Endothelial cell of umbilical vein (primary cell): ENCODE data around the gene MED12L. TPM values are rescaled to one million over a fixed set of nuclear protein-coding genes. Genes with fewer than 3 reads are reported as not detected.

Source experiments
- BruUV-seq: library from RNA; stranded (reverse); fragments of 400-500 nt; replicated peaks from 2 replicates; lab custom pipeline; 2021; lab: Mats Ljungman, UMichigan
- CTCF ChIA-PET: fragments of 300-600, 350-600 bp; sonication (Branson Sonifier 250); formaldehyde crosslinking; loops from one replicate; lab custom pipeline; 2021; ENCODE audit warnings: antibody characterized with exemption, inconsistent platforms; lab: Charles Lee
- POLR2A ChIA-PET: fragments of 300-600, 350-600 bp; sonication (Branson Sonifier 250); formaldehyde crosslinking; loops from one replicate; lab custom pipeline; 2021; ENCODE audit warnings: antibody characterized with exemption, inconsistent platforms; lab: Charles Lee
- DNase-seq: peaks from one replicate; pipeline ENCODE4 v3.0.0-alpha.2; 2011; ENCODE audit warnings: low read depth, low spot score
- FAIRE-seq: peaks from 2 replicates; lab custom pipeline; 2011; peaks lifted over from hg19 to GRCh38; lab: Jason Lieb, UNC
- H2AFZ ChIP-seq: 2 replicates; pipeline ENCODE4 v1.6.0; 2012; ENCODE audit warnings: low read depth, low read length, control low read depth, inconsistent platforms
- H3K27ac ChIP-seq: 2 replicates; pipeline ENCODE4 v1.5.1; 2011; ENCODE audit warnings: low read depth, mild to moderate bottlenecking, control low read depth, low read length, moderate library complexity; ENCODE audit not compliant: insufficient read depth
- H3K27me3 ChIP-seq, 2 experiments: 2 replicates each; pipeline versions ENCODE4 v1.6.0 to v1.6.1; 2011; ENCODE audit warnings: low read length in 2 of 2, mixed read lengths in 1 of 2; ENCODE audit not compliant: control insufficient read depth in 2 of 2, insufficient read depth in 2 of 2
- H3K36me3 ChIP-seq, 2 experiments: 2 replicates in 1 of 2; 3 replicates in 1 of 2; pipeline ENCODE4 v1.5.1; 2011; ENCODE audit warnings: low read length in 2 of 2, mild to moderate bottlenecking in 1 of 2, moderate library complexity in 1 of 2; ENCODE audit not compliant: control insufficient read depth in 2 of 2, insufficient read depth in 2 of 2; ENCODE audit errors: extremely low read depth in 1 of 2
- H3K4me1 ChIP-seq: 3 replicates; pipeline ENCODE4 v1.5.1; 2011; ENCODE audit warnings: mild to moderate bottlenecking, low read length; ENCODE audit not compliant: control insufficient read depth, insufficient read depth; ENCODE audit errors: extremely low read depth
- H3K4me2 ChIP-seq: 2 replicates; pipeline ENCODE4 v1.6.1; 2011; ENCODE audit warnings: low read length, control low read depth, mixed read lengths; ENCODE audit not compliant: insufficient read depth
- H3K4me3 ChIP-seq, 3 experiments: fragments of 200-600 bp in 1 of 3; sonication (generic), shearing (Covaris generic) in 1 of 3; replicated peaks in 1 of 3; 2 replicates each; pipeline ENCODE4 v1.5.1; 2011 to 2016; ENCODE audit warnings: control low read depth in 3 of 3, low read length in 3 of 3, mild to moderate bottlenecking in 2 of 3, inconsistent platforms in 1 of 3, low read depth in 1 of 3, moderate library complexity in 1 of 3; ENCODE audit not compliant: insufficient read depth in 1 of 3
- H3K79me2 ChIP-seq: 2 replicates; pipeline ENCODE4 v1.6.0; 2012; ENCODE audit warnings: low read length, inconsistent platforms; ENCODE audit not compliant: control insufficient read depth, insufficient read depth
- H3K9ac ChIP-seq: replicated peaks from 2 replicates; pipeline ENCODE3; 2011; ENCODE audit warnings: low read length, control low read depth; ENCODE audit not compliant: insufficient read depth; ENCODE audit errors: extremely low read depth
- H3K9me1 ChIP-seq: replicated peaks from 3 replicates; pipeline ENCODE4 v1.6.0; 2011; ENCODE audit warnings: mild to moderate bottlenecking, low read length; ENCODE audit not compliant: control insufficient read depth, insufficient read depth; ENCODE audit errors: extremely low read depth
- H3K9me3 ChIP-seq: replicated peaks from 2 replicates; pipeline ENCODE4 v1.5.1; 2012; ENCODE audit warnings: low read length, inconsistent platforms; ENCODE audit not compliant: control insufficient read depth, insufficient read depth
- H4K20me1 ChIP-seq: replicated peaks from 2 replicates; pipeline ENCODE3; 2011; ENCODE audit warnings: mild to moderate bottlenecking, low read length; ENCODE audit not compliant: control insufficient read depth, insufficient read depth; ENCODE audit errors: extremely low read depth
- EZH2 ChIP-seq: IDR thresholded peaks from 2 replicates; pipeline ENCODE4 v1.6.1; 2012; ENCODE audit warnings: borderline replicate concordance, low read depth, mild to moderate bottlenecking, moderate library complexity, low read length, inconsistent platforms; ENCODE audit not compliant: severe bottlenecking
- FOS ChIP-seq: IDR thresholded peaks from 2 replicates; pipeline ENCODE4 v1.6.1; 2011; ENCODE audit warnings: mild to moderate bottlenecking, low read length, moderate library complexity, borderline replicate concordance; ENCODE audit not compliant: insufficient read depth
- GATA2 ChIP-seq: IDR thresholded peaks from 2 replicates; pipeline ENCODE4 v1.7.0; 2011; ENCODE audit warnings: low read depth, mild to moderate bottlenecking, moderate library complexity, mixed read lengths, low read length; ENCODE audit not compliant: insufficient read length, insufficient read depth
- JUN ChIP-seq: IDR thresholded peaks from 2 replicates; pipeline ENCODE4 v1.6.1; 2011; ENCODE audit warnings: borderline replicate concordance, low read depth; ENCODE audit not compliant: insufficient read length, insufficient read depth
- MYC ChIP-seq: IDR thresholded peaks from one replicate; pipeline ENCODE4 v1.6.1; 2011; ENCODE audit warnings: mild to moderate bottlenecking, low read depth, low read length
- POLR2A ChIP-seq: IDR thresholded peaks from 2 replicates; pipeline ENCODE4 v1.6.1; 2012; ENCODE audit warnings: low read depth, mild to moderate bottlenecking, control low read depth, low read length
- POLR2AphosphoS5 ChIP-seq: IDR thresholded peaks from 2 replicates; pipeline ENCODE4 v1.6.1; 2012; ENCODE audit warnings: low read depth, mild to moderate bottlenecking, control low read depth, low read length, moderate library complexity; ENCODE audit not compliant: insufficient read depth
- dilution Hi-C: fragments of 300-500 bp; cut with MboI; formaldehyde crosslinking; loops from one replicate; pipeline ENCODE4 v1.15.0; 2019; ENCODE audit warnings: low sequenced_read_pairs; ENCODE audit not compliant: extremely low pct_ligation_motif_present
- intact Hi-C: fragments of 100-400 bp; cut with micrococcal nuclease; formaldehyde crosslinking; loops from one replicate; pipeline ENCODE4 v1.10.0; 2022
- polyA plus RNA-seq, 4 experiments: library from polyadenylated mRNA; depleted of rRNA in 3 of 4; stranded (reverse) in 3 of 4; unstranded in 1 of 4; fragments of >200 nt; gene quantifications; 2 replicates each; pipeline versions ENCODE4 v1.2.1 to v1.2.3, GENCODE V29; 2011 to 2012; ENCODE audit warnings: missing spikeins in 1 of 4
- total RNA-seq: library from RNA; stranded (reverse); gene quantifications from 2 replicates; pipeline ENCODE4 v1.2.3, GENCODE V29; 2021
- TF ChIP-seq, protein P1 (sequence below), 2 donors: IDR thresholded peaks; 1 replicate in 1 of 2; 2 replicates in 1 of 2; pipeline ENCODE4 v1.5.1; 2011; ENCODE audit warnings: low read length in 2 of 2, mild to moderate bottlenecking in 2 of 2, moderate library complexity in 2 of 2, control low read depth in 1 of 2, inconsistent platforms in 1 of 2, low read depth in 1 of 2; ENCODE audit not compliant: insufficient read depth in 1 of 2; ENCODE audit errors: extremely low read depth in 1 of 2
- TF ChIP-seq, protein P2 (sequence below): IDR thresholded peaks from 2 replicates; pipeline ENCODE4 v1.6.1; 2011; ENCODE audit not compliant: insufficient read depth, insufficient read length

MED12L gene
- total and polyA plus RNA-seq, 2 donors (not counting 3 experiments of a cell fraction or from before 2014, with no cell fraction given): 0.03 to 0.27 TPM

DNA sequence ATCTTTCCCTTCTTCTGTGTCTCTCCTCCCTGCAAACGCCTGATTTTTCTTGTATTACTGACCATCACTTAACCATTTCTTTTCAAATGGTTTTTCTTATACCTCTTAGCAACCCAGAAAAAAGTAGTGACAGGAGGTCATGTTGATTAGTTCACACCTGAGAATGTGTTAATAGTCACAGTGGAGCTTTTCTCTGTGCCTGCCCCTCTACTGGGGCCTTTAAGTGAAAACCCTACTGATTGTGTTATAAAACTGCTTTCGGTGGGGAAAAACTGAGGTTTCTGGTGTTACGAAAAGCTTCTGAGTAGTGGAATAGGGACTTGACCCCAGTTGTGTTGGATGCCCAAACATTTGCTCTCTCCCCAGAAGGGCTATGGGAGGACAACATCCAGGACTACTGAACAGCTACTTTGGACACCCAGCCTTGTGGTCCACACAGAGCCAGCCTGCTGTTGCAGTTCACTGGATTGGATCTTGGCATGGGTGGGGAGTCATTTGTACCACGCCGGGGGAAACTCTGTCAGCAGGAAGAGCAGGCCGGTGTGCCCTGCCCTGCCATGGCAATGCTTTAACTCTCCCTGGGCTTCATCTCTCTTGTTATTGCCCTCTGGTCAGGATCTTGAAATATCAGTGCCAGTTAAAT is 220.8 kb downstream of the MED12L start:
- intact Hi-C loops: no loop called here
- ChIA-PET CTCF (interaction anchor here (0.7 to 2.0 kb wide), 5 partner anchors 9 to 78 kb away, joined by 3 to 6 read pairs (median 3); no protein-coding TSS in a partner anchor), POLR2A (no interaction called here)
- DNase-seq: no peak
- no peaks in the 10 kb centered on the region for H4K20me1 ChIP-seq
- no peak for FAIRE-seq
- TF ChIP-seq, protein P1, sequence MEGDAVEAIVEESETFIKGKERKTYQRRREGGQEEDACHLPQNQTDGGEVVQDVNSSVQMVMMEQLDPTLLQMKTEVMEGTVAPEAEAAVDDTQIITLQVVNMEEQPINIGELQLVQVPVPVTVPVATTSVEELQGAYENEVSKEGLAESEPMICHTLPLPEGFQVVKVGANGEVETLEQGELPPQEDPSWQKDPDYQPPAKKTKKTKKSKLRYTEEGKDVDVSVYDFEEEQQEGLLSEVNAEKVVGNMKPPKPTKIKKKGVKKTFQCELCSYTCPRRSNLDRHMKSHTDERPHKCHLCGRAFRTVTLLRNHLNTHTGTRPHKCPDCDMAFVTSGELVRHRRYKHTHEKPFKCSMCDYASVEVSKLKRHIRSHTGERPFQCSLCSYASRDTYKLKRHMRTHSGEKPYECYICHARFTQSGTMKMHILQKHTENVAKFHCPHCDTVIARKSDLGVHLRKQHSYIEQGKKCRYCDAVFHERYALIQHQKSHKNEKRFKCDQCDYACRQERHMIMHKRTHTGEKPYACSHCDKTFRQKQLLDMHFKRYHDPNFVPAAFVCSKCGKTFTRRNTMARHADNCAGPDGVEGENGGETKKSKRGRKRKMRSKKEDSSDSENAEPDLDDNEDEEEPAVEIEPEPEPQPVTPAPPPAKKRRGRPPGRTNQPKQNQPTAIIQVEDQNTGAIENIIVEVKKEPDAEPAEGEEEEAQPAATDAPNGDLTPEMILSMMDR (IDR thresholded peaks at IDR 0.05; ENCODE audit: extremely low read depth in 1 of 2, insufficient read depth in 1 of 2, low read depth in 1 of 2, low read length in 2 of 2): no peak
- TF ChIP-seq GATA2: no peak
- TF ChIP-seq, protein P2, sequence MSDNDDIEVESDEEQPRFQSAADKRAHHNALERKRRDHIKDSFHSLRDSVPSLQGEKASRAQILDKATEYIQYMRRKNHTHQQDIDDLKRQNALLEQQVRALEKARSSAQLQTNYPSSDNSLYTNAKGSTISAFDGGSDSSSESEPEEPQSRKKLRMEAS: no peak
- no peak for TF ChIP-seq POLR2AphosphoS5
- TF ChIP-seq JUN: no peak
- TF ChIP-seq EZH2: no peak
- no peak for TF ChIP-seq POLR2A
- TF ChIP-seq MYC: no peak
- no peak for TF ChIP-seq FOS
- no peaks in the 10 kb centered on the region for H3K9me3 ChIP-seq
- H3K27me3 ChIP-seq: peaks cover 0 to 2% of the 10 kb centered on the region in 2 experiments
- H3K36me3 ChIP-seq: no peaks in the 10 kb centered on the region
- no TSS peak for BruUV-seq
- H3K4me1 ChIP-seq: no peaks in the 10 kb centered on the region
- dilution Hi-C loops: no loop called here
- no peaks in the 10 kb centered on the region for H3K79me2 ChIP-seq
- no peak overlapping the region for H3K4me2 ChIP-seq
- no peak overlapping the region for H3K4me3 ChIP-seq
- no peaks in the 10 kb centered on the region for H3K9me1 ChIP-seq
- no peak overlapping the region for H2AFZ ChIP-seq
- no peak overlapping the region for H3K9ac ChIP-seq
- no peak overlapping the region for H3K27ac ChIP-seq
